Stimulated activated naive CD8-positive, alpha-beta T cell treated with anti-CD3 and anti-CD28 coated beads, Interleukin-15, amount 100 ng/mL, for 72 hours (primary cell): ENCODE data around the gene CITED1.

Experiments
- ATAC-seq: fragments of 150-1000 bp; cut with Tn5 transposase; 2 replicates; pipeline ENCODE4 v1.10.0; 2021; ENCODE audit warnings: mild to moderate bottlenecking, moderate library complexity
- DNase-seq, 2 donors: peaks; one replicate each; pipeline ENCODE4 v3.0.0; 2021 to 2022
- H3K27ac Mint-ChIP-seq, 2 donors: one replicate each; pipeline ENCODE4 v1.8.0; 2022; ENCODE audit warnings: mild to moderate bottlenecking in 2 of 2, mixed read lengths in 2 of 2, moderate library complexity in 2 of 2
- H3K27me3 Mint-ChIP-seq: one replicate; pipeline ENCODE4 v1.8.0; 2022; ENCODE audit warnings: mixed read lengths
- H3K4me1 Mint-ChIP-seq: one replicate; pipeline ENCODE4 v1.8.0; 2022; ENCODE audit warnings: mild to moderate bottlenecking, mixed read lengths
- H3K4me3 Mint-ChIP-seq, 2 donors: one replicate each; pipeline ENCODE4 v1.8.0; 2022; ENCODE audit warnings: mild to moderate bottlenecking in 2 of 2, mixed read lengths in 2 of 2, moderate library complexity in 1 of 2
- H3K9me3 Mint-ChIP-seq, 2 donors: one replicate each; pipeline ENCODE4 v1.8.0; 2022; ENCODE audit warnings: mixed read lengths in 2 of 2

The CITED1 gene

GRCh38 chrX:72262077-72262476, 43.6 kb downstream of the CITED1 start:
- H3K27me3 Mint-ChIP-seq, result no peaks in the 10 kb centered on the region
- H3K27ac Mint-ChIP-seq, result peak overlapping the region in 1 of 2 donors; percentile 40
- no peaks in the 10 kb centered on the region for H3K9me3 Mint-ChIP-seq
- ATAC-seq (no peak), DNase-seq (no peak)
- H3K4me1 Mint-ChIP-seq, result peaks cover 16% of the 10 kb centered on the region
- no peak overlapping the region for H3K4me3 Mint-ChIP-seq

GRCh38 chrX:72260448-72260847, 45.3 kb downstream of the CITED1 start:
- H3K27ac Mint-ChIP-seq, result peak overlapping the region in 1 of 2 donors; percentile 16
- no peaks in the 10 kb centered on the region for H3K9me3 Mint-ChIP-seq
- H3K4me1 Mint-ChIP-seq, result peaks cover 20% of the 10 kb centered on the region
- peaks cover 14% of the 10 kb centered on the region for H3K27me3 Mint-ChIP-seq
- no peak for ATAC-seq
- no peak overlapping the region for H3K4me3 Mint-ChIP-seq
- DNase-seq, result no peak

DNA sequence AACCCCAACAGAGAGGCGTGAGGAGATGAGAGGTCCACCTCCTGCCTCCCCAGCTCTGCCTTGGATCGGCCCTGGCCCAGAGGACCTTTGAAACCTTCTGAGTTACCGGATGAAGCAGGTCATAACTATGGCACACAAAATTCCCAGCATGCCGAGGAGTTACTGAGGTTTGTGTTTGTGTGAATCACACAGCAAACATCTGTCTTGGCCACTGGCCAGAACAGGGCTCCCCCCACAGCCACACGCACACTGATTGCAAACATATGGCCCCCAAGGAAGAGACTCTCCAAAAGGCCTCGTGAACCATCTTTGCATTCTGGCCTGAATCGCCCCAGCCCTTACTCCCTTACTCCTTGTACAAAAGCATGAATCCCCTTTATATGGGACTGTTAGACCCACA, 47.5 kb downstream of the CITED1 start:
- H3K27me3 Mint-ChIP-seq, result peaks cover 34% of the 10 kb centered on the region
- DNase-seq (no peak), ATAC-seq (no peak)
- H3K4me3 Mint-ChIP-seq, result no peak overlapping the region
- H3K4me1 Mint-ChIP-seq, result peaks cover 23% of the 10 kb centered on the region
- no peak overlapping the region for H3K27ac Mint-ChIP-seq
- H3K9me3 Mint-ChIP-seq, result no peaks in the 10 kb centered on the region

DNA sequence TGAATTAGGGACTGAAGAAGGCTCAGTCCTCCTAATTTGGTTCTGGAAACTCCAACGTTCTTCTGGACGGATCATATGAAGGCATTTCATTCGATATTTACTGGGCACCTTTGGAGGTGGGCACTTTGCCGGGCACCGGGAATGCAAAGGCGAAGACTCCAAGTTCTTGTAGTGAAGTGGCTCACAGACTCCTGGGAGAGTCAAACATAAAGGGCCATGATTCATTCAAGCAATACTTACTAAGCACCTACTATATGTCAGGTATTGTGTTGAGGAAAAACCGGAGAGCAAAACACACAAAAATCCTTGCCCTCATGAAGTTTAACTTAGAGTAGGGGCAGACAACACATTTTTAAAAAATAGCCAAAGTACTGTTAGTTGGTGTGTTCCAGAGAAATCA, 49.9 kb downstream of the CITED1 start:
- DNase-seq (no peak), ATAC-seq (no peak)
- no peaks in the 10 kb centered on the region for H3K9me3 Mint-ChIP-seq
- H3K27me3 Mint-ChIP-seq, result peaks cover 42% of the 10 kb centered on the region
- H3K27ac Mint-ChIP-seq, result no peak overlapping the region
- H3K4me1 Mint-ChIP-seq, result peaks cover 6% of the 10 kb centered on the region
- H3K4me3 Mint-ChIP-seq, result peak overlapping the region in 1 of 2 donors; percentile 54

GRCh38 chrX:72255445-72255844, 50.3 kb downstream of the CITED1 start:
- DNase-seq, result no peak
- Mint-ChIP-seq H3K4me3 (peak overlapping the region in 1 of 2 donors; percentile 54), H3K4me1 (peaks cover 6% of the 10 kb centered on the region), H3K27me3 (peaks cover 42% of the 10 kb centered on the region), H3K27ac (no peak overlapping the region), H3K9me3 (no peaks in the 10 kb centered on the region)
- ATAC-seq, result no peak

GRCh38 chrX:72254816-72255215, 50.9 kb downstream of the CITED1 start:
- Mint-ChIP-seq H3K4me3 (no peak overlapping the region), H3K27me3 (peaks cover 42% of the 10 kb centered on the region), H3K9me3 (no peaks in the 10 kb centered on the region), H3K4me1 (peaks cover 6% of the 10 kb centered on the region), H3K27ac (no peak overlapping the region)
- DNase-seq (no peak), ATAC-seq (no peak)

DNA sequence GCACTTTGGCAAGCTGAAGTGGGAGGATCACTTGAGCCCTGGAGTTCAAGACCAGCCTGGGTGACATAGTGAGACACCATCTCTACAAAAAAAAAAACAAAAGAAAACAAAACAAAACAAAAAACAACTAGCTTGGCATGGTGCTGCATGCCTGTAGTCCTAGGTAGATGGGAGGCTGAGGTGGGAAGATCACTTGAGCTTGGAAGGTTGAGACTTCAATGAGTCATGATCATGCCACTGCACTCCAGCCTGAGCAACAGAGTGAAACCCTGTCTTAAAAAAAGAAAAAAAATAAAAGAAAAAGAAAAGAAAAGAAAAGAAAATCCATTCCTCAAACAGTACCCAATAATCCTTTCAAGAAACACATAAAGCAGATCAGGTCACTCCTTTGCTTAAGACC, 52.0 kb downstream of the CITED1 start:
- Mint-ChIP-seq H3K4me1 (peaks cover 6% of the 10 kb centered on the region), H3K27ac (no peak overlapping the region), H3K9me3 (no peaks in the 10 kb centered on the region), H3K4me3 (no peak overlapping the region), H3K27me3 (peaks cover 42% of the 10 kb centered on the region)
- DNase-seq (no peak), ATAC-seq (no peak)
